Fibroblast of lung (primary cell): ENCODE data around the gene USP24.

Experiments
- CTCF ChIP-seq, 2 donors: IDR thresholded peaks in 1 of 2; conservative IDR thresholded peaks in 1 of 2; 1 replicate in 1 of 2; 2 replicates in 1 of 2; pipeline ENCODE4 v1.5.1; 2011 to 2012; ENCODE audit warnings: low read length in 2 of 2, control low read depth in 1 of 2, inconsistent platforms in 1 of 2, low read depth in 1 of 2, mild to moderate bottlenecking in 1 of 2
- EZH2 ChIP-seq: IDR thresholded peaks from 2 replicates; pipeline ENCODE4 v1.5.1; 2012; ENCODE audit warnings: low read length, control low read depth, mild to moderate bottlenecking; ENCODE audit errors: missing control alignments

GRCh38 chr1:55168353-55168752, 46.8 kb downstream of the USP24 start:
- TF ChIP-seq CTCF (conservative IDR thresholded peaks at IDR 0.05 in 1 of 2, IDR thresholded peaks at IDR 0.05 in 1 of 2; ENCODE audit: low read depth in 1 of 2, low read length in 2 of 2), result no peak
- no peak for TF ChIP-seq EZH2
